ENCODE measurements around the gene OR10G3. TPM values are rescaled to one million over a fixed set of nuclear protein-coding genes. Genes with fewer than 3 reads are reported as not detected.

OR10G3 gene
- total RNA-seq, 1 donor from 2014 or later = not detected

GRCh38 chr14:21589317-21589716 is 9.4 kb upstream of the OR10G3 start:
- no peaks in the 10 kb centered on the region for H3K4me1 ChIP-seq
- no peak overlapping the region for H3K27ac ChIP-seq
- no peaks in the 10 kb centered on the region for H3K27me3 ChIP-seq (ENCODE audit: low read depth)
- H3K4me3 ChIP-seq = no peak overlapping the region
- no peaks in the 10 kb centered on the region for H3K36me3 ChIP-seq
- intact Hi-C loops (cut with DNase I) = no loop called here
- no peak for TF ChIP-seq CTCF (IDR thresholded peaks at IDR 0.05)
- no peak for ATAC-seq
- H3K9me3 ChIP-seq = peaks cover 18% of the 10 kb centered on the region
- DNase-seq = no peak

DNA sequence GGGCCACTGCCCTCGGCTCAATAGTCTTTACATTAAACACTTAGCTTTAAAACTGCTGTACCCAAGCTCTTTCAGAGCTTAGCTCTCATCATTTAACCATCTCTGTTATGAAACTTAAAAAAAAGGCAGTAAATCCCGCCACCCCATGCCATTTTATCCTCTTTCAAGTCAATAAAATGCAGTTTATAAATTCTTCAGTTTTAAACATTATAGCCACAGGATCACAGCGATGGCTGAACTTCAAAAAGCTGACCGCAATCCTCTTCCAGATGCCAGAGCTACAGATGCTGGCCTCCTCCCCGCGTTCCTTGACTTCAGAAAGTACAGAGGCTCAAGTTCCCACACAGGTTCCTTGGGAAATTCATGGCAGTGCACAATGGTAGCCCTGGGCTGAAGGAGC is 4.2 kb downstream of the OR10G3 start:
- TF ChIP-seq CTCF (IDR thresholded peaks at IDR 0.05) = no peak
- Histone ChIP-seq H3K4me3 (no peak overlapping the region), H3K9me3 (peaks cover 4% of the 10 kb centered on the region), H3K36me3 (no peaks in the 10 kb centered on the region), H3K4me1 (no peaks in the 10 kb centered on the region), H3K27ac (no peak overlapping the region), H3K27me3 (ENCODE audit: low read depth) (no peaks in the 10 kb centered on the region)
- no peak for DNase-seq
- ATAC-seq = no peak
- intact Hi-C loops (cut with DNase I) = no loop called here

GRCh38 chr14:21572604-21573003 is 7.3 kb downstream of the OR10G3 start:
- ATAC-seq (no peak), DNase-seq (no peak)
- no peaks in the 10 kb centered on the region for H3K36me3 ChIP-seq
- no peaks in the 10 kb centered on the region for H3K4me1 ChIP-seq
- no peak for TF ChIP-seq CTCF (IDR thresholded peaks at IDR 0.05)
- H3K9me3 ChIP-seq = peaks cover 4% of the 10 kb centered on the region
- intact Hi-C loops (cut with DNase I) = no loop called here
- no peak overlapping the region for H3K27ac ChIP-seq
- H3K27me3 ChIP-seq (ENCODE audit: low read depth) = no peaks in the 10 kb centered on the region
- no peak overlapping the region for H3K4me3 ChIP-seq

GRCh38 chr14:21558703-21559170 is 21.1 kb downstream of the OR10G3 start:
- no peaks in the 10 kb centered on the region for H3K27me3 ChIP-seq (ENCODE audit: low read depth)
- H3K27ac ChIP-seq = no peak overlapping the region
- TF ChIP-seq CTCF (IDR thresholded peaks at IDR 0.05) = no peak
- no peaks in the 10 kb centered on the region for H3K9me3 ChIP-seq
- H3K4me3 ChIP-seq = no peak overlapping the region
- no peaks in the 10 kb centered on the region for H3K36me3 ChIP-seq
- DNase-seq = no peak
- no peaks in the 10 kb centered on the region for H3K4me1 ChIP-seq
- intact Hi-C loops (cut with DNase I) = no loop called here
- no peak for ATAC-seq

DNA sequence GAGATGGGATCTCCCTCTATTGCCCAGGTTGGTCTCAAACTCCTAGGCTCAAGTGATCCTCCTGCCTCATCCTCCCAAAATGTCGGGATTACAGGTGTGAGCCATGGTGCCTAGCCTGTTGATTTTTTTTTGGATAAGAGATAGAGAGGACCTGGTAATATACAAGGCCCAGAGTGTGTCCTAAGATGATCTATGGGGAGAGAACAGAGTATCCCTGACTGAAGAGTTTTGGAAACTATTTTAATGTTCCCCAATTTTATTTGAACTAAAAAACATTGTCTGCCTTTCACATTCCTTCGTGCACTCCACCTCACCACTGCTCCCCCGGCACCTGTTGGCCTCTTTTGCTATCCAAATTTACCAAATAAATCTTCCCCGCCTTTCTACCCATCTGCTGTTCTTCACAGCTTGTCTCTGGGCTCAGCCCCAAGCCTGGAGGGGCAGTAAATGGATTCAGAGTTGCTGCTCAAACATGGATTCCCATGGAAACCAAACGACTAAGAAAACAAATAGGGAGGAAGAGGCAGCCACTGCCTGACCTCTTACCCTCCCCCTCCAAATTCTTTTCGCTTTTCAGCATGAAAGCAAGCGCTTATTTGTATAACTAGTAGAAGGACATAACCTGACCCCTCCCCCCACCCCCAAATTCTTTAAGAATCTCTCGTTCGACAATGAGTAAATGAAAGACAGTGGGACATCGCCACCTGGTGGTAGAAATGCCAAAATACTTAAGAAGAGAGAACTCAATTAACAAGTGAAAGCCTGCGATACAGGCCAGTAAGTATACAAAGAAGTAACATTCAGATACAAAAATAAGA is 22.6 kb downstream of the OR10G3 start:
- DNase-seq (peak; percentile 72), ATAC-seq (peak; percentile 90 to 97)
- no peaks in the 10 kb centered on the region for H3K36me3 ChIP-seq
- H3K27ac ChIP-seq = peak overlapping the region; percentile 56
- no peaks in the 10 kb centered on the region for H3K9me3 ChIP-seq
- no peaks in the 10 kb centered on the region for H3K27me3 ChIP-seq (ENCODE audit: low read depth)
- no peaks in the 10 kb centered on the region for H3K4me1 ChIP-seq
- intact Hi-C loops (cut with DNase I) = no loop called here
- H3K4me3 ChIP-seq = peak overlapping the region; percentile 36
- TF ChIP-seq CTCF (IDR thresholded peaks at IDR 0.05) = peak; percentile 68
